Cardiac septum (tissue), 1 donor: ENCODE measurements around the gene VPS16. TPM values are rescaled to one million over a fixed set of nuclear protein-coding genes. Genes with fewer than 3 reads are reported as not detected.

Experiments
- DNase-seq: peaks from one replicate; pipeline ENCODE4 v3.0.0-alpha.2; 2020; ENCODE audit warnings: low spot score
- intact Hi-C: fragments of 100-400 bp; cut with DNase I; formaldehyde crosslinking; loops from one replicate; pipeline ENCODE4 v1.14.0; 2022
- long read RNA-seq: library from polyadenylated mRNA; unstranded; transcript quantifications from one replicate; pipeline ENCODE4 v2.0.0, GENCODE V29; 2021
- total RNA-seq: library from RNA; stranded (reverse); fragmentation: NEBNext Ultra II Directional; extraction: Animal tissue kit (Norgen Biotek cat#: 25700); gene quantifications from one replicate; pipeline ENCODE4 v1.2.1, GENCODE V29; 2021
- donor health status: DM: no; HTN: no; CAD: no.

VPS16 gene
- 23.3 TPM for total RNA-seq
- long read RNA-seq, transcript VPS16-202 (24 exons, 2,750 nt): major isoform, 37 of 62 reads
- long read RNA-seq, partial matches to known transcripts: 3 of 62 reads
- long read RNA-seq, other reads (novel, unspliced or antisense): 21 of 62 reads

DNA sequence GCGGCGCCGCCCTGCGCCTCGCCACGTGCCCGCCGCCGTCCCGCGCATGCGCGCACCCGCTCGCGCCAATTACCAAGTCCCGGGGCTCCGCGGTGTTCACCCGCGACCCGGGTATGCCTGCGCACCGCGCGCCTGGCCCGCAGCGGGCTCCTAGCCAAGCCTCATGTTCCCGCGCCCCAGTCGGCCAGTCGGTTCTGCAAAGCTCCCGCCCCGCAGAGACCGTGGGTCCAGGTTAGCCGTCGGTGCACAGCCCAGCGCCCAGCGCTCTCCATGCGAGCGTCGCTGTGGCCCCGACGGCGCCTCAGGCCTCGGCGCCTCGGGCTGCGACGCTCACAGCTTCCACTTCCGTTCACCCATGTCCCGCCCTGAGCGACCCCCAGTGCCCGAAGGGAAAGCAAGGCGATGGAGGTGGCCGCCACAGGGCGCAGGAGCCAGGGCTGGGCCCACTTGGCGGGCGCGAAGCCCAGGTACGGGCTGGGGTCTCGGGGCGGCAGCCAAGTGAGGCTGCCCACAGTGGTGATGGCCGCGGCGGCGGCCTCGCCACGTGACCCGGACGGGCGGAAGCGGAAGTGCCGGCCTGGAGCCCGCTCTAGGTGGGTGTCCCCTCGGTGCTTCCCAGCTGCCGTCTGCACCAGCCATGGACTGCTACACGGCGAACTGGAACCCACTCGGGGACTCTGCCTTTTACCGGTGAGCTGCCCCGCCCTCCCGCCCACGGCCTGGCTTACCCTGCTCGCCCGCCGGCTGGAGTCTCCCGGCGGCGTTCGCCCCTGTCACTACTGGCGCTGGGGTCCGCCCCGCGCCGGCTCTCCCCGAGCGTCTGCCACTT lies at the start of gene VPS16, which contains the start of gene PCED1A:
TSS of gene VPS16 (plus strand) at position 608 of the 829 bp plus-strand sequence. CDS start at position 638, 30 bp downstream.
TSS of gene PCED1A (minus strand) at position 518 of the 829 bp plus-strand sequence. CDS start 743 bp downstream, outside the sequence.
- peak; percentile 95 for DNase-seq
- intact Hi-C loops: loop anchor here (5.0 kb wide), 1 partner anchor 178 kb away; the partner anchor contains the start of gene IDH3B

DNA sequence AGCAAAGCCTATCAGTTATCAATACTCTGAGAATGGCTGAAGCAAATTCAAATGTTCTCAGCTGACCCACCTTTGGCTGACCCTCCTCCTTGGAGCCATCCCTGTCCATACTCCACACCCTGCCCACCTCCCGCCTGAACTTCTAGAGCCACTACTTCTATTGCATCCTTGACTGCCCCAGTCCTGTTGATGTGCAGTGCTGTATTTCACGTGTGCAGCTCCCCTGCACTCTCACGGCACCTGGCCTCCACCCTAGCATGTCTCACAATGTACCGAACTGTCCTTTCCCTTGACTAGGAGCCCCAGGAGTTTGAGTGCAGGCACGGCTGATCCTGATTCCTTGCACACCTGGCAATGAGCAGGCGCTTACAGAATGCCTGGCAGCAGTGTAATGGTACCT lies 47.1 kb upstream of the VPS16 start:
- intact Hi-C loops: no loop called here
- no peak for DNase-seq

DNA sequence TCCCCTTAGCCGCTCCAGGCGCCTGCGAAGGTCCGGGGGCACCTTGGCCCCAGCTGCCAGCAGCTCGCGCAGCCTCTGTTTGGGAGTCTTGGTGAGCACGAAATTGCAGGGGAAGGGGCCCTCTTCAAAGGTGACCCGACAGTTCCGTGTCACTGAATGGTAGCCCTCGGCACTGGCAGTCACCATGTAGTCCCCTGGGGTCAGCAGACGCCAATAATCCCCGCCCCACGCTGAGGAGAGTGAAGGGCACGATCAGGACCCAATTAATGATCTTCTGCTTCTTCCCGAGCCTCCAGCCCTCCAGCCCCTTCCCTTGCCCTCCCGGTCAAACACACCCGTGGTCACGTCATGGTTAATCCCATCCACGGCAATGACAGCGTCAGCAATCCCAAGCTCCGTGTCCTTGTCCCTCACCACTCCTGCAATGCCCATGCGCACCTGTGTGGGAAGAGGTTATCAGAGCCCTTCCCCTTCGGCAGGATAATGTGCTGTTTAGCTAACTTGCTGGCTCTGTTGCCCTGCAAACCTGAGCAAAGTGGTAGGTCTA lies 46.3 kb upstream of the VPS16 start:
- intact Hi-C loops: no loop called here
- no peak for DNase-seq

DNA sequence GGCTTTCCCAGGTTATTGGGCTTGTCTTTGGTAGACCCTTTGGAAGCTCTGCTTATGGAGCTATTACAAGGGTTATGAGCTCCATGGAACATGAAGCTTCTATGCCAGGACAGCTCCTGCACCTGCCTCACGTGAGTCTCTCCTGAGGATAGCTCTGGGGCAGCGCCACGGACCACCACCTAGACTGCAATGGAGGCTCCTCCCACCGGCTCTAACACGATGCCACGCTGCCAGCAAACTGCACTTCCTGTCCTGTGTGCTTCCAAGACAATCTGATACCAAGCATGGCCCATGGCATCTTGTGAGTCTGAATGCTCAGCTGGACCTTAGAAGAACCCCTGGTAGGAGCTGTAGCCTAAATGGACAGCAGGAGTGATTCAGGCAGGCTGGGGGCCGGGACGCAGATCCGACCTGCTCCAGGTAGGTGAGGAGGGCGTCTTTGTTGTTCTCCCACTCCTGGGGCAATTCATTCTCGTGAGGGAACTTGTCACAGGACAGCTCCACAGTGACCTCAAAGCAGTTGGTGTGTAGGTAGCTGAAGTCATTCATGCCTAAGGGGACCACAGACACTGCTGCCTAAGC lies 45.6 kb upstream of the VPS16 start:
- DNase-seq: no peak
- intact Hi-C loops: no loop called here

GRCh38 chr20:2795451-2795850 lies 45.1 kb upstream of the VPS16 start:
- intact Hi-C loops: no loop called here
- DNase-seq: no peak

DNA sequence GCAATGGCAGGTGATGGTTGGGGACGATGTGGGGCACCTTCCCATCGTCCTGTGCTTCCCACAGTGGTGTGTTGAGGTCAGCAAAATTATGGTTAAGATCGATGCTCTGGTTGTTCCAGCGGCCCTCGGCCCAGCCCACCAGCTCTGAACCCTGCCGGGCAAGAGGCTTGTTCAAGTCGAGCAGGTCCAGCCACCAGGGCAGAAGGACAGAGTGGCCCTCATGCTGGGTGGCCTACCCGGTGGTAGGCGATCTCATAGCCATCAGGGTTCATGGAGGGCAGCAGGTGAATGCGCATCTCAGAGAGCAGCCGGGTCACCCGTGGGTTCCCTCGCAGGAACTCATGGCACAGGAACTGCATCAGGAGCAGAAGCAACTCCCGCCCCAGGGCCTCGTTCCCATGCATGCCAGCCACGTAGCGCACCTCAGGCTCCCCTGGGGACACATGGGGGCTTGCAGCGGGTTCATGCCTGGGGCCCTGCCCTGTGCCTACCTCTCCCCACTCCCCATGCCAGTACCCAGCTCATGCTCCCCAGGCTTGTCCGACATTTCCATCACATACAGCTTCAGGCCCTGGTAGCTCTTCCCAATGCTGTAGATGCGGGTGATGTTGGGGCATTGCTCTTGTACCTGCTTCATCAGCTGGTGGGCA lies 44.4 kb upstream of the VPS16 start:
- DNase-seq: no peak
- intact Hi-C loops: no loop called here

DNA sequence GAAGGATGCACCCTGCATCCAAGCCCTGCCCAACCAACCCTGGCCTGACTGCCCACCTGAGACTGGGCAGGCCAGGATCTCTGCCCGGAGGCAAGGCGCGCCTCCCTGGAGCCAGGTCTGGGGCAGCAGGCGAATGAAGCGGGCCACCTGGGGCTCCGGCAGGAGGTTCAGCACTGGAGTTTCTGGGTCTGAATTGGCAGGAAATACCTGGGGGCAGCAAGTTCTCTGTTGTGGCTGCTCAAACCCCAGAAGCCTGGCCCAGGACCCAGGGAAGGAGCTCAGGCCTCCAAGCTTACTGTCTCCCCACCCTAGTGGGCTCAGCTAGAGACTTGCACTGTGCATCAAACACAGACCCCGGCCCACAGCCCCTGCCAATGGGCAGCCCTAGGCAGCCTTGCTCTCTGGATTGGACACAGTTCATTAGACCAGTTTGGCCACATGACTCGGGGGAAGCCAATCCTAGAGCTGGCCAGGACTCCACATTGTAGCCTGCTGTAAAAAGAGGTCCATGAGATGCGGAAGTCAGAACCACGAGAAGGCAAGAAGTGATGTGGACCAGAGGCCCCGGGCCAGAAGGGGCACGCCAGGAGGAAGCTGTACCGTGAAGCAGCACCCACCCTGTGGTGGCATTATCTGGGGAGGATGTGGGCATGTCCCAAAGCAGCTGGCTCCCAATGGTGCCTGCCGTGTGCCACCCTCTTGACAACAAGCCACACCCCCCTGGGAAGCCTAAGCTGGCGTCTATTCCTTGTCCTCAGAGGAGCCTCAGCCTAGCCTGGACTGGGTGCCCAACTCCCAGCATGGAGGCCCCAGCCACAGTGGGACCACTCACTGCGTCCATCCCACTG lies 43.2 kb upstream of the VPS16 start:
- intact Hi-C loops: no loop called here

GRCh38 chr20:2798095-2798805 lies 42.3 kb upstream of the VPS16 start:
- intact Hi-C loops: no loop called here
- DNase-seq: no peak

More for the DNA sequence above, 43.2 kb upstream of the VPS16 start:
- DNase-seq: no peak

- intact Hi-C loops: no loop called here
- no peak for DNase-seq
These were observed 41.7 kb upstream of the VPS16 start for GRCh38 chr20:2798814-2799213.

- intact Hi-C loops: no loop called here
- no peak for DNase-seq
These were observed 41.3 kb upstream of the VPS16 start for GRCh38 chr20:2799271-2799670.

DNA sequence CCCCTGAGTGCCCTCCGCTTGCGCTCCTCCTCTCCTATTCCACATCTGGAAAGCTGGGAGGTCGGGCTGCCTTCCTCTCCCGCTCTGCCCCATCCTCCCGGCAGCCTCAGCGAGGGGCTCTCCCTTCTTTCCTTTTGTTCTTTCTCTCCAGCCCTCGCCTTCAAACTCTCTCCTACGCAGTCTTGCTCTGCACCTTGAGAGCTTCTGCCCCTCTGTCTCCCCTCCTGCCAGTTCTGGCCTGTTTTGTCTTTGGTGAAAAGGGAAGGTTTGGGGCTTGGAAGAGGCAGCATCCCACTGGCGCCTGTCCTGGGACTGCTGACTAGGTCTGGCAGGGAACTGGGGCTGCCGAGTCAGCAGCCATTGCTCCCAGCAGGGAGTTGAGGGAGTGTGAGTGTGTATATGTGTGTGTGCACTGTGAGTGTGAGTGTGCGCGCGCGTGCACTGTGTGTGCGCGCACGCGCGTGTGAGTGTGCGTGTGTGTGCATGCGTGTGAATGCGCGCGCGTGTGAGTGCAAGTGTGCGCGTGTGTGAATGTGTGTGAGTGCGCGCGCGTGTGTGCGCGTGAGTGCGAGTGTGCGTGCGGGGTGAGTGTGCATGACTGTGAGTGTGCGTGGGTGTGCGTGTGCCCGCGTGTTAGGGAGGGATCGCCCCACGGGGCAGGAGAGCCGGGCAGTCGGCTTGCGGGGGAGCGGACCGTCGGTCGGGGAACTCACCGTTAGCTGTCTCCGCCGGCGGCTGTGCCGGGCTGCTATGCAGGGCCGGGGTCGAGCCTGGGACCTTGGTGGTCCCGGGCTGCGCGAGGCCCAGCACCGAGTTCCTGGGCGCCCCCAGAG lies 40.6 kb upstream of the VPS16 start:
- intact Hi-C loops: no loop called here
- no peak for DNase-seq

DNA sequence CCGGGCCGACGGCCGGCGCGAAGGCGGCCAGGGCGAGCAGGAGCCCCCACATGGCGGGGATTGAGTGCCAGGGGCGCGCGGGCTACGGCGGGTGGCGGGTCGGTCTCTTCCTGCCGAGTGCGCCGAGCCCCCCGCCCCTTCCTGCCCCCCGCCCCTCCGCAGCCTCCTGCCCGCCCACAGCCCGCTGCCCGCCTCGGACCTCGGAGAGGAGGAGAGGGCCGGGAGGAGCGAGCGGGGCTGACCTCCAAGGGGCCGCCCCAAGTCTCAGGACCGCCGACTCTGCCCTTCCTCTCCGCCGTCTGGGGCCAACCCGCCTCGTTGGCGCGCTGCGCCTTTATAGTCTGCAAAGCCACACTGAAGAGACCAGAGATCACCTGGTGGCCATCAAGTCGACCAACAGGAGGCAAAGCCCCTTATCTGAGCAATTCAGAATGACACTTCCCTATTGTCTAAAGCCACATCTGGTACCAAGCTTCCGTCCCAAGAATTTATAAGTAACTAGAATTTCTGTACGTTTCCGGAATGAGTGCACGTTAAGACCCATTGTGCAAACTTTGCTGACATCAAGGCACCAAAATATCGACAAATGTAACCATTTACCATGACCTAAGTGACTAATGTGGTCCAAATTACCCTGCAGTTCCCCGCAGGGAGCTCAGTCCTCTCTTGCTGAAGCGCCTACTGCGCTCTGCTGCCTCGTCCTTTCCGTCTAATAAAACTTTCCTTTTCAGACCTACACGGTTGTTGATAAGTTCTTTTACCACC lies 39.8 kb upstream of the VPS16 start, which contains the start of gene CPXM1:
TSS of gene CPXM1 (minus strand) at position 107 of the 765 bp plus-strand sequence. CDS start at position 52, 55 bp downstream.
- DNase-seq: no peak
- intact Hi-C loops: no loop called here

- intact Hi-C loops: no loop called here
- DNase-seq: no peak
These were observed 39.2 kb upstream of the VPS16 start for GRCh38 chr20:2801286-2801728.

DNA sequence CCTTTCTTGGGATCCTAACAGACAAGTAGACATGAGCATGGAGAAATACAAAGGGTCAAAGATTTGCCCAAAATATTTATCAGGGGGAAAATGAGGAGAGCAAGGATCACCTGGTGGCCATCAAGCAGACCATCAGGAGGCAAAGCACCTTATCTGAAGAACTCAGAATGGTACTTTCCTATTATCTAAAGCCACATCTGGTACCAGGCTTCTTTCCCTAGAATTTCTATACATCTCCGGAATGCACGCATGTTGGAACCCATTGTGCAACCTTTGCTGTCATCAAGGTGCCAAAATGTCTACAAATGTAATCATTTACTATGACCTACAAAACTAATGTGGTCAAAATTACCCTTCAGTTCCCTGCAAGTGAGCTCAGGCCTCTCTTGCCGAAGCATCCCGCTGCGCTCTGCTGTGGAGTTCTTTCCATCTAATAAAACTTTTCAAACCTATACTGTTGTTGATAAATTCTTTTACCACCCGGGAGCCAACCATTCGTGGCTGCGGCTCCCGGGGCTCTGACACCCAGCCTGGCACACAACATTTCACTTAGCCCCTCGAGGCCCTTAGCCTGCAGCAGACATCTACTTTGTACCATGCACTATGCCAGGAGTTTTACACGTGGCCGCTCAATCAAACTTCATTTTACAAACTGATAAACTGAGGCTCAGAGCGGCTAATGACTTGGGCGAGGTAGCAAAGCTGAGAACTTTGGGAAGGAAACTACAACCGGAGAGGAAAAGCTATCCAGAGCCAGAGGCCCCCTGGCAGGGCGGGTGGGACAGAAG lies 36.3 kb upstream of the VPS16 start:
- intact Hi-C loops: no loop called here
- DNase-seq: no peak

- intact Hi-C loops: no loop called here
- DNase-seq: no peak
These were observed 35.5 kb upstream of the VPS16 start for GRCh38 chr20:2804852-2805688.
